ENCODE results near the gene KRTAP4-12.
"Not testable (repeated sequence)": the region's sequence is repeated elsewhere in the genome, so short reads cannot be mapped to it uniquely, and the experiment has no call there.

Gene KRTAP4-12

DNA sequence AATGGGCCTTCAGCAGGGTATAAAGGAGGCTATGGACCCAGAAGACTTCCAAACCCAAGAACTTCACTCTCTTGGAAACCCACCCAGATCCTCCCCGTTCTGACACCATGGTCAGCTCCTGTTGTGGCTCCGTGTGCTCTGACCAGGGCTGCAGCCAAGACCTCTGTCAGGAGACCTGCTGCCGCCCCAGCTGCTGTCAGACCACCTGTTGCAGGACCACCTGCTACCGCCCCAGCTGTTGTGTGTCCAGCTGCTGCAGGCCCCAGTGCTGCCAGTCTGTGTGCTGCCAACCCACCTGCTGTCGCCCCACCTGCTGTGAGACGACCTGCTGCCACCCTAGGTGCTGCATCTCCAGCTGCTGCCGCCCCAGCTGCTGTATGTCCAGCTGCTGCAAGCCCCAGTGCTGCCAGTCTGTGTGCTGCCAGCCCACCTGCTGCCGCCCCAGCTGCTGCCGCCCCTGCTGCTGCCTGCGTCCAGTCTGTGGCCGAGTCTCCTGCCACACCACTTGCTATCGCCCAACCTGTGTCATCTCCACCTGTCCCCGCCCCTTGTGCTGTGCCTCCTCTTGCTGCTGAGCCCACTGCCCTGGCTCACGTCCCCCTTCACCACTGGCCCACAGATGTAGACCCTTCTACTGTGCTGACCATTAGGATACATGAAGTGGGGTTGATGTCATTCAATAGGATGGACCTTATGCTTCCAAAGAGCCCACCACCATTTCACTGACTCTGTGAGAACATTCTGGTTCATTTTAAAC is 39.7 kb downstream of the KRTAP4-12 start, which contains the start of gene KRTAP4-7:
KRTAP4-7 (plus strand) TSS at position 51 of the 757 bp plus-strand sequence; CDS start at position 108, 57 bp downstream.
- DNase-seq, result not testable (repeated sequence)

DNA sequence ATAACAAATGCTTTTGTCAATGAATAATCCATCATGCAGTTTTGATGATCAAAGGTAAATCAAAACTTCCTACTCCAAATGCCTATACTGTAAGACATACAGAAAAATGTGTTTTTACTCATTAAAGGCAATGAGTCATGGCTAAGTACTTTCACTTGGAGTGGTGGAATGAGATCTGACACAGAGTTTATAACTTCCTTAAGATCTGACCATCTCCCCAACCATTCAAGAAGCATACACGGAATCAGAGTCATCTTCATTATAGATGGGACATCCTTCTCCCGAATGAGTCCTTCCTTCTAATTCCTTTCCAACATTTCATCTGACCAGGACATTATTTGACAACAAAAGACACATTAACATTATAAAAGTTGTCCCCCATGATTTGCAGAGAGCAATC is 40.6 kb downstream of the KRTAP4-12 start:
- not testable (repeated sequence) for DNase-seq

DNA sequence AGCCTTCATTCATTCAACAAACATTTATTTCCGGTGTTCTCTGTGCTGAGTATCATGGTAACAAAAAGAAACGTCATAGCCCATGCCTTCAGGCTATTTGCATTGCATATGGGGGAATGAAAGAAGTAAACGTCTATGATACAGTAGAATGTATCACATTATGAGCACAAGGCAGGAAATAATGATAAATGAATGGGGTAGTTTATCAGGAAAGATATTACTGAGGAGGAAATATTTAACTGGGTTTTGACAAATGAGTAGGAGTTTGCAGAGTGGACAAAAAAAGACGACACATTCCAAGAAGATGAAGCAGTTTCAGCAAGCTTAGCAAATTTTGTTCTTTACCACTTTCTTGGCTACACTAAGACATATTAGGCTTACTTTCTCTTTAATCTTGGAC is 41.4 kb downstream of the KRTAP4-12 start:
- DNase-seq, result peak in 1 of 3 experiments; percentile 12

DNA sequence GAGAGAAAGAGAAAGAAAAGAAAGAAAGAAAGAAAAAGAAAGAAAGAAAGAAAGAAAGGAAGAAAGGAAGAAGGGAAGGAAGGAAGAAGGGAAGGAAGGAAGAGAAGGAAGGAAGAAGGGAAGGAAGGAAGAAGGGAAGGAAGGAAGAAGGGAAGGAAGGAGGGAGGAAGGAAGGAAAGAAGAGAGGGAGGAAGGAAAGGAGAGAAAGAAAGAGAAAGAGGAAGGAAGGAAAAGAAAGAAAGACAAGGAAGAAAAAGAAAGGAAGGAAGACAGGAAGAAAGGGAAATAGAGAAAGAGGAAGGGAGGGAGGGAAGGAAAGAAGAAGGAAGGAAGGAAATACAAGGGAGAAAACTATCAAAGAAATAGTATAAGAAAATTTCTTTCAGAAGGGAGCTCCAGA is 47.2 kb downstream of the KRTAP4-12 start:
- DNase-seq, result no peak

DNA sequence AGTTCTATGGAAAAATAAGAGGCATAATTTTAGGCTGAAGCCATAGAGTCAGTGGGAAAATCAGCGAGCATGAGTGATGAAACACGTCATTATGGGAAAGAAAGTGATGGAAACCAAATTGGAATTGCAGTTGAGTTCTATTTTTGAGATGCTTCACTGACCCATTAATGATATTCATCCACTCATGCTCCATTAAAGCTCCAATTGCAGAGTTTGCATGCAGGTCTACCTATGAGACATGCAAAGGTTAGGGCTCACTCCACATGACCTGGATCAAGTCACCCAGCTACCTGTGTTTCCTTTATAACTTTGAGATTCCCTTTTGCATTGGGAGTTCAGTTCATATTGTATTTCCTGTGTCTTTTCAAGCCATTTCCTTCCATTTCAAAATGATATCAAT is 50.3 kb downstream of the KRTAP4-12 start:
- no peak for DNase-seq
